GM12865 (cell line): Measurements from ENCODE around the gene WDHD1.

ENCODE experiments used
- DNase-seq: peaks from one replicate; pipeline ENCODE4 v3.0.0; 2010; ENCODE audit warnings: low read depth
- H3K4me3 ChIP-seq: 2 replicates; pipeline ENCODE4 v1.5.1; 2011; ENCODE audit warnings: mild to moderate bottlenecking, low read depth, low read length, control low read depth
- CTCF ChIP-seq: IDR thresholded peaks from 2 replicates; pipeline ENCODE4 v1.5.1; 2011; ENCODE audit warnings: low read length, control low read depth, low read depth, inconsistent platforms; ENCODE audit not compliant: insufficient read depth; ENCODE audit errors: missing control alignments

The WDHD1 gene

GRCh38 chr14:55053500-55053899 is 26.6 kb upstream of the WDHD1 start:
- H3K4me3 ChIP-seq = no peak overlapping the region; the same call in 1 of the 2 replicates
- no peak for DNase-seq
- no peak for TF ChIP-seq CTCF

DNA sequence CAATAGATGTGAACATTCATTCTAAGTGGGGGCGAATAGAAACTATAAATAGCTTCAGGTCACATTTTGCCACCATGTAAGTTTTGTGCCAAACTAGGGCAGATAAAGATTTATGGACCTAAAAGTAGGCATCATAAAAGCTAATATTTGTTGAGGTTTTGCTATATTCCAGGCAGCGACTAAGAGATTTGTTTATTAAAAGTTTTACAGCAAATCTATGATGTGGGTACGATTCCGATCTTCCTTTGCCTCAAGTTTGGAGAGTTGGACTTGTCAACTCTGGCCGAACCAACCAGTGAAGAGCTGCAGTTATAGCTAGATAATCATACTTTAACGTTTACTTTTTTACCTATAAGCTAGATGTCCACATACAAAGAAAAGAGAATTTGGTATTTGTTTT is 26.1 kb upstream of the WDHD1 start:
- peak overlapping the region; percentile 80 for H3K4me3 ChIP-seq
- no peak for DNase-seq
- TF ChIP-seq CTCF = no peak

DNA sequence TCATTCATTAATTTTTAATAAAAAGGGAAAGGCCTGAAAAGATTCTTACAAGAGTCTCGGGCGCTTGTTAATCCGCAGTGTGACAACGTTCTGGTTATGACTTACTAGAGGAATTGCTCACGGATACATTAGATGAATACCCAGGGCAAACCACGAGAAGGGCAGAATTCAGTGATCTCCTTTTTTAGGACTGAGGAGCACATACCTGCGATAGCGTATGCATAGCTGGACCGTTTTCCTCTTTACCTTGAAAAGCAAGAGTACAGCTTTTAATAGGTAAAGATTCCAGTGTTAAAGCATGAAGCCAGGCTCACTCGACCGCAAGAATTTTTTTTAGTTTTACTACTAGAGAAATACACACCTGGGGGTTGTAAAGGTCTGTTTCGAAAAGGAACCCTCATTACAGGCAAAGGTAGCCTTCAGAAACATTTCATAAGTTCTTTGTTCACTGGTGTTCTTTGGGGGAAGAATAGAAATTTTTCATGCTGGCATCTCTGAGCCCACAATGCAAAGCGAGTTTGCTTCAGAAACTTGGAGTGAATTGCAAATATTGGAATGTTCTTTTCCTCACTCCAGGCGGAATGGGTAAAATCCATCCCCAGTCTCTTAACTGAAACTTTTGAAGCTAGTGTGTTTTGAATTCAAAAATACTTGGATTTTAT is 25.5 kb upstream of the WDHD1 start:
- no peak for TF ChIP-seq CTCF
- peak overlapping the region; percentile 80 for H3K4me3 ChIP-seq
- no peak for DNase-seq

GRCh38 chr14:55051423-55052268 is 24.7 kb upstream of the WDHD1 start, which contains the start of gene MAPK1IP1L:
Gene MAPK1IP1L, plus strand, starts transcription at chr14:55051647. Its CDS starts 10,037 bp downstream, at chr14:55061684.
- peak; percentile 96 for DNase-seq
- peak; percentile 99 for TF ChIP-seq CTCF
- peak within 1 kb of the TSS; percentile 80 for H3K4me3 ChIP-seq

- no peak for TF ChIP-seq CTCF
- no peak for DNase-seq
- peak overlapping the region; percentile 80 for H3K4me3 ChIP-seq
Measured at GRCh38 chr14:55051165-55051422, 24.2 kb upstream of the WDHD1 start.

DNA sequence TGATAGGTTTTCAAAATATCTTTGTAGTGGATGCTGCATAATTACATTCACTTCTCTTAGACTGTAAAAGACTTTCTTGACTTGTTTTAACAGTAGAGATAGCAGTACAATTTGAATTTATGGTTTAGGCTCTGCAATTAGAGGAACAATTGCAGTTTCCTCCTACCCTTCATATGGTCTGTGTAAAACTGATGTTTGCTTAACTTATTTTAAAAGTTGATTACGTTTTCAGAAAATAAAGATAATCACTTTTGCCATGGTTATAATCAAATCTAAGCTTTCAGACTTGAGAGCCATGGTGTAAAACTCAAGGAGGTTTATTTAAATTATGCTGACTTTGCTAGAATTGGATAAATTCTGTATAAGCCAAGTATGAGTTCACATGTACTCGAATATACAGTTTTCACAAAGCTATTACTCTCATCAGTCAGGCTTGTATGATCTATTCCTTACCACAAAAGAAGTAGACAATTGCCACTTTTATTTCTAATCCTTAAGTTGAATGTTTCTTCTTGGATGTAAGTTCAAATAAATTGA is 22.1 kb upstream of the WDHD1 start:
- DNase-seq = no peak

More for the DNA sequence above, 22.1 kb upstream of the WDHD1 start:
- no peak overlapping the region for H3K4me3 ChIP-seq
- TF ChIP-seq CTCF = no peak
